IMR-90 (cell line): ENCODE measurements around the gene TSR3. TPM values are rescaled to one million over a fixed set of nuclear protein-coding genes. Genes with fewer than 3 reads are reported as not detected.

Experiments
- ATAC-seq: fragments of 200-7000 bp; cut with Tn5 transposase; 2 replicates; pipeline ENCODE4 v1.9.1; 2020; ENCODE audit warnings: low read depth, mild to moderate bottlenecking, moderate library complexity
- BruUV-seq: library from RNA; stranded (reverse); fragments of 400-500 nt; replicated peaks from 2 replicates; lab custom pipeline; 2021; lab: Mats Ljungman, UMichigan
- CTCF ChIA-PET: fragments of 300-600 bp; formaldehyde crosslinking; extraction: SDS; loops from one replicate; lab custom pipeline; 2021; ENCODE audit warnings: antibody characterized with exemption; lab: Yijun Ruan, JAX
- POLR2A ChIA-PET: fragments of 300-600 bp; sonication (Branson Sonifier 250); formaldehyde crosslinking; loops from one replicate; lab custom pipeline; 2022; ENCODE audit warnings: antibody characterized with exemption; ENCODE audit not compliant: unreplicated experiment; lab: Charles Lee
- DNase-seq: peaks from one replicate; pipeline ENCODE4 v3.0.0; 2013
- H2AFZ ChIP-seq: replicated peaks from 2 replicates; pipeline ENCODE3; 2013; ENCODE audit warnings: low read length, mild to moderate bottlenecking; ENCODE audit not compliant: poor library complexity
- H2AK5ac ChIP-seq: 2 replicates; pipeline ENCODE4 v1.6.1; 2013; ENCODE audit warnings: low read depth, low read length, inconsistent platforms
- H2AK9ac ChIP-seq: replicated peaks from 2 replicates; pipeline ENCODE3; 2013; ENCODE audit warnings: mild to moderate bottlenecking, low read depth, low read length, moderate library complexity; ENCODE audit not compliant: poor library complexity
- H2BK120ac ChIP-seq: 2 replicates; pipeline ENCODE4 v1.6.1; 2013; ENCODE audit warnings: low read depth, low read length, inconsistent platforms
- H2BK15ac ChIP-seq: 3 replicates; pipeline ENCODE4 v1.6.1; 2013; ENCODE audit warnings: low read depth, low read length, inconsistent platforms
- H2BK20ac ChIP-seq: 2 replicates; pipeline ENCODE4 v1.6.1; 2013; ENCODE audit warnings: low read depth, mild to moderate bottlenecking, inconsistent platforms, low read length, moderate library complexity
- H2BK5ac ChIP-seq: 2 replicates; pipeline ENCODE4 v1.6.1; 2013; ENCODE audit warnings: mild to moderate bottlenecking, low read depth, low read length, inconsistent platforms; ENCODE audit not compliant: poor library complexity, severe bottlenecking
- H3K14ac ChIP-seq: replicated peaks from 2 replicates; pipeline ENCODE4 v1.6.1; 2013; ENCODE audit warnings: low read depth, low read length, inconsistent platforms
- H3K18ac ChIP-seq: 2 replicates; pipeline ENCODE4 v1.6.1; 2013; ENCODE audit warnings: low read depth, low read length, control low read depth
- H3K23ac ChIP-seq: 2 replicates; pipeline ENCODE4 v1.6.1; 2013; ENCODE audit warnings: low read depth, low read length, inconsistent platforms
- H3K27ac ChIP-seq: 2 replicates; pipeline ENCODE4 v1.5.1; 2013; ENCODE audit warnings: mild to moderate bottlenecking, control low read depth, low read length; ENCODE audit not compliant: insufficient read depth
- H3K27me3 ChIP-seq: 2 replicates; pipeline ENCODE4 v1.6.1; 2013; ENCODE audit warnings: low read length; ENCODE audit not compliant: control insufficient read depth, insufficient read depth
- H3K36me3 ChIP-seq: 2 replicates; pipeline ENCODE4 v1.6.1; 2013; ENCODE audit warnings: low read length, mixed read lengths; ENCODE audit not compliant: control insufficient read depth, insufficient read depth
- H3K4ac ChIP-seq: 2 replicates; pipeline ENCODE4 v1.6.1; 2013; ENCODE audit warnings: low read depth, low read length, inconsistent platforms
- H3K4me1 ChIP-seq: 2 replicates; pipeline ENCODE4 v1.6.1; 2013; ENCODE audit warnings: low read length, mixed read lengths; ENCODE audit not compliant: control insufficient read depth, insufficient read depth
- H3K4me2 ChIP-seq: 2 replicates; pipeline ENCODE4 v1.6.1; 2013; ENCODE audit warnings: low read depth, mild to moderate bottlenecking, control low read depth, low read length, moderate library complexity
- H3K4me3 ChIP-seq: 2 replicates; pipeline ENCODE4 v1.5.1; 2013; ENCODE audit warnings: low read depth, mild to moderate bottlenecking, control low read depth, low read length, moderate library complexity; ENCODE audit not compliant: insufficient read depth
- H3K56ac ChIP-seq: 2 replicates; pipeline ENCODE4 v1.6.1; 2013; ENCODE audit warnings: low read length, inconsistent platforms; ENCODE audit not compliant: insufficient read depth; ENCODE audit errors: extremely low read depth
- H3K79me1 ChIP-seq, 2 experiments: 2 replicates each; pipeline ENCODE4 v1.6.1; 2013; ENCODE audit warnings: low read length in 2 of 2, inconsistent platforms in 1 of 2, low read depth in 1 of 2
- H3K9ac ChIP-seq: 2 replicates; pipeline ENCODE4 v1.6.1; 2013; ENCODE audit warnings: low read depth, low read length, control low read depth
- H3K9me1 ChIP-seq: 2 replicates; pipeline ENCODE4 v1.6.1; 2013; ENCODE audit warnings: low read length, inconsistent platforms; ENCODE audit not compliant: insufficient read depth
- H3K9me3 ChIP-seq: 2 replicates; pipeline ENCODE4 v1.6.1; 2013; ENCODE audit warnings: low read length; ENCODE audit not compliant: control insufficient read depth, insufficient read depth
- H4K20me1 ChIP-seq: 2 replicates; pipeline ENCODE4 v1.6.1; 2013; ENCODE audit warnings: low read length, inconsistent platforms; ENCODE audit not compliant: insufficient read depth
- H4K5ac ChIP-seq: 2 replicates; pipeline ENCODE4 v1.6.1; 2013; ENCODE audit warnings: mild to moderate bottlenecking, low read depth, low read length, control low read depth
- H4K8ac ChIP-seq, 2 experiments: 2 replicates each; pipeline ENCODE4 v1.6.1; 2013; ENCODE audit warnings: low read depth in 2 of 2, low read length in 2 of 2, control low read depth in 1 of 2, inconsistent platforms in 1 of 2
- H4K91ac ChIP-seq: 2 replicates; pipeline ENCODE4 v1.6.1; 2013; ENCODE audit warnings: low read depth, low read length, inconsistent platforms; ENCODE audit not compliant: insufficient read depth
- BHLHE40 ChIP-seq: fragments of 150-350 bp; IDR thresholded peaks from 2 replicates; pipeline ENCODE4 v1.6.1; 2016; ENCODE audit warnings: mild to moderate bottlenecking, low read depth, low read length
- CEBPB ChIP-seq: IDR thresholded peaks from 2 replicates; pipeline ENCODE4 v1.6.1; 2012; ENCODE audit warnings: low read depth, low read length, improper control_type of control experiment
- CHD1 ChIP-seq: IDR thresholded peaks from 2 replicates; pipeline ENCODE4 v1.6.1; 2012; ENCODE audit warnings: low read depth, low read length, improper control_type of control experiment
- ELK1 ChIP-seq: fragments of 150-350 bp; IDR thresholded peaks from 2 replicates; pipeline ENCODE4 v1.6.1; 2016; ENCODE audit warnings: low read depth, mild to moderate bottlenecking, low read length, moderate library complexity, borderline replicate concordance
- FOS ChIP-seq: fragments of 150-350 bp; IDR thresholded peaks from 2 replicates; pipeline ENCODE4 v1.6.1; 2016; ENCODE audit warnings: low read depth, low read length
- MAFK ChIP-seq: IDR thresholded peaks from 2 replicates; pipeline ENCODE4 v1.6.1; 2012; ENCODE audit warnings: low read depth, low read length, improper control_type of control experiment
- MXI1 ChIP-seq: IDR thresholded peaks from 2 replicates; pipeline ENCODE4 v1.6.1; 2012; ENCODE audit warnings: low read depth, mild to moderate bottlenecking, low read length, moderate library complexity, borderline replicate concordance
- NFE2L2 ChIP-seq: fragments of 150-350 bp; IDR thresholded peaks from 2 replicates; pipeline ENCODE4 v1.6.1; 2016; ENCODE audit warnings: low read depth, mild to moderate bottlenecking, low read length
- POLR2A ChIP-seq: IDR thresholded peaks from 2 replicates; pipeline ENCODE4 v1.6.1; 2012; ENCODE audit warnings: mild to moderate bottlenecking, low read depth, low read length
- RAD21 ChIP-seq: IDR thresholded peaks from 2 replicates; pipeline ENCODE4 v1.6.1; 2012; ENCODE audit warnings: low read length, improper control_type of control experiment
- RCOR1 ChIP-seq: IDR thresholded peaks from 2 replicates; pipeline ENCODE4 v1.6.1; 2012; ENCODE audit warnings: mild to moderate bottlenecking, low read length, improper control_type of control experiment; ENCODE audit not compliant: insufficient replicate concordance
- RFX5 ChIP-seq: IDR thresholded peaks from 2 replicates; pipeline ENCODE4 v1.8.0; 2012; ENCODE audit warnings: low read depth, mild to moderate bottlenecking, low read length, moderate library complexity
- SMC3 ChIP-seq: fragments of 150-350 bp; IDR thresholded peaks from 2 replicates; pipeline ENCODE4 v1.6.1; 2016; ENCODE audit warnings: low read depth, mild to moderate bottlenecking, antibody characterized with exemption, low read length, moderate library complexity
- USF2 ChIP-seq: fragments of 150-350 bp; IDR thresholded peaks from 2 replicates; pipeline ENCODE4 v1.6.1; 2017; ENCODE audit warnings: mild to moderate bottlenecking, antibody characterized with exemption, low read length, low read depth
- WGBS, 2 experiments: methylation state at CpG; one replicate each; pipeline versions ENCODE4 v1.1.5 to v1.1.7; 2013; ENCODE audit warnings: missing lambda C conversion rate in 2 of 2; ENCODE audit not compliant: insufficient read length in 1 of 2; ENCODE audit errors: extremely low coverage in 2 of 2; 5-methylcytosine and 5-hydroxymethylcytosine counted together
- dilution Hi-C: fragments of 300-500 bp; cut with HindIII; formaldehyde crosslinking; loops from one replicate; pipeline ENCODE4 v1.14.3; 2018; ENCODE audit warnings: low sequenced_read_pairs; ENCODE audit not compliant: unreplicated experiment
- in situ Hi-C: fragments of 300-500 bp; cut with MboI; formaldehyde crosslinking; loops from 3 replicates; pipeline ENCODE4 v1.14.3; 2019; ENCODE audit warnings: low sequenced_read_pairs, inconsistent platforms, mixed read lengths
- intact Hi-C: fragments of 100-400 bp; cut with micrococcal nuclease; formaldehyde crosslinking; loops from 2 replicates; pipeline ENCODE4 v1.10.0; 2022
- polyA plus RNA-seq, 3 experiments: library from polyadenylated mRNA; depleted of rRNA; stranded (reverse); fragments of >200 nt; gene quantifications; 2 replicates each; pipeline ENCODE4 v1.2.3, GENCODE V29; 2012; ENCODE audit warnings: low replicate concordance in 1 of 3
- total RNA-seq: library from RNA; depleted of rRNA; stranded (reverse); fragments of >200 nt; gene quantifications from 2 replicates; pipeline ENCODE4 v1.2.3, GENCODE V29; 2012
- TF ChIP-seq, protein P1 (sequence below): conservative IDR thresholded peaks from 2 replicates; pipeline ENCODE4 v1.5.1; 2012; ENCODE audit warnings: mild to moderate bottlenecking, low read depth, low read length, improper control_type of control experiment

TSR3 gene
- total and polyA plus RNA-seq, 2 of the 4 experiments (the other 2 are of a cell fraction), result 38.0 to 52.9 TPM

GRCh38 chr16:1340730-1341494 lies 10.8 kb downstream of the TSR3 start:
- no peaks in the 10 kb centered on the region for H3K36me3 ChIP-seq
- no peaks in the 10 kb centered on the region for H3K79me1 ChIP-seq
- H3K23ac ChIP-seq, result no peak overlapping the region
- ATAC-seq (no peak), DNase-seq (no peak)
- 86% methylated on average over 28 of the region's 36 CpGs; no CpG with 5 or more reads in 1 of the 2 experiments for WGBS, 2 experiments
- no peak overlapping the region for H3K18ac ChIP-seq
- ChIA-PET CTCF (no interaction called here), POLR2A (no interaction called here)
- H3K4me3 ChIP-seq, result no peak overlapping the region
- no peak overlapping the region for H2BK5ac ChIP-seq
- H3K27ac ChIP-seq, result no peak overlapping the region
- H4K91ac ChIP-seq, result no peak overlapping the region
- H3K9ac ChIP-seq, result no peak overlapping the region
- no peaks in the 10 kb centered on the region for H3K9me1 ChIP-seq
- H3K56ac ChIP-seq, result no peak overlapping the region
- dilution Hi-C loops, result no loop called here
- H2AFZ ChIP-seq, result no peak overlapping the region
- BruUV-seq, result no TSS peak
- H3K4me2 ChIP-seq, result no peak overlapping the region
- H2AK9ac ChIP-seq, result peak overlapping the region; percentile 16
- H2BK15ac ChIP-seq, result no peak overlapping the region
- intact Hi-C loops, result no loop called here
- no peak overlapping the region for H3K4ac ChIP-seq
- H3K14ac ChIP-seq, result no peak overlapping the region
- H2BK120ac ChIP-seq, result no peak overlapping the region
- no peaks in the 10 kb centered on the region for H3K9me3 ChIP-seq
- H4K8ac ChIP-seq, result no peak overlapping the region
- H2BK20ac ChIP-seq, result no peak overlapping the region
- no peak overlapping the region for H2AK5ac ChIP-seq
- in situ Hi-C loops, result no loop called here
- peaks cover 11% of the 10 kb centered on the region; the same call in 1 of the 2 replicates for H3K27me3 ChIP-seq
- no peak overlapping the region for H4K5ac ChIP-seq
- H4K20me1 ChIP-seq, result no peaks in the 10 kb centered on the region; the same call in 1 of the 2 replicates
- 0 out of 2 replicates have a peak, but pooled peaks cover 2% of the 10 kb centered on the region for H3K4me1 ChIP-seq
- TF ChIP-seq, protein P1, sequence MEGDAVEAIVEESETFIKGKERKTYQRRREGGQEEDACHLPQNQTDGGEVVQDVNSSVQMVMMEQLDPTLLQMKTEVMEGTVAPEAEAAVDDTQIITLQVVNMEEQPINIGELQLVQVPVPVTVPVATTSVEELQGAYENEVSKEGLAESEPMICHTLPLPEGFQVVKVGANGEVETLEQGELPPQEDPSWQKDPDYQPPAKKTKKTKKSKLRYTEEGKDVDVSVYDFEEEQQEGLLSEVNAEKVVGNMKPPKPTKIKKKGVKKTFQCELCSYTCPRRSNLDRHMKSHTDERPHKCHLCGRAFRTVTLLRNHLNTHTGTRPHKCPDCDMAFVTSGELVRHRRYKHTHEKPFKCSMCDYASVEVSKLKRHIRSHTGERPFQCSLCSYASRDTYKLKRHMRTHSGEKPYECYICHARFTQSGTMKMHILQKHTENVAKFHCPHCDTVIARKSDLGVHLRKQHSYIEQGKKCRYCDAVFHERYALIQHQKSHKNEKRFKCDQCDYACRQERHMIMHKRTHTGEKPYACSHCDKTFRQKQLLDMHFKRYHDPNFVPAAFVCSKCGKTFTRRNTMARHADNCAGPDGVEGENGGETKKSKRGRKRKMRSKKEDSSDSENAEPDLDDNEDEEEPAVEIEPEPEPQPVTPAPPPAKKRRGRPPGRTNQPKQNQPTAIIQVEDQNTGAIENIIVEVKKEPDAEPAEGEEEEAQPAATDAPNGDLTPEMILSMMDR, result no peak
- no peak for TF ChIP-seq SMC3
- no peak for TF ChIP-seq FOS
- no peak for TF ChIP-seq ELK1
- TF ChIP-seq USF2, result no peak
- no peak for TF ChIP-seq MXI1
- no peak for TF ChIP-seq RFX5
- TF ChIP-seq BHLHE40, result no peak
- no peak for TF ChIP-seq NFE2L2
- no peak for TF ChIP-seq RAD21
- TF ChIP-seq POLR2A, result no peak
- TF ChIP-seq CHD1, result no peak
- no peak for TF ChIP-seq CEBPB
- TF ChIP-seq RCOR1, result no peak
- no peak for TF ChIP-seq MAFK
